ENCODE results near the gene CAB39.

The CAB39 gene

DNA sequence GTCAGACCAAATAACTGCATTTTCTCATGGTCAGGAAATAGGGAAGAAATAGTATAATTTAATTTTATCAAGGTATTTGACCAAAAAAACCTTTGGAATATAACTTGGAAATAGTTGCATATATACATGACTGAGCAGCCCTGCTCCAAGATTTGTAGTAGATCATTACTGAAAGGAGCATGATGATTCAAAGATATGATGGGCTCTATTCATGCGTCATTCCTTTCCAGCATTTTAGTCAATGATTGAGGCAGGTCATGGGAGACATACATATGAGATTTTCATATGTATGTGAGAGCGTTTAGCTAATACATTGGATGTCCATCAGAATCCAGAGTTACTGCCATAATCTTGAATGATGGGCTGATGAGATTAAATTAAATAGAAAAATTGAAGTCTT, 74.5 kb downstream of the CAB39 start:
- DNase-seq: no peak

GRCh38 chr2:230788554-230789175, 76.0 kb downstream of the CAB39 start:
- DNase-seq: no peak

DNA sequence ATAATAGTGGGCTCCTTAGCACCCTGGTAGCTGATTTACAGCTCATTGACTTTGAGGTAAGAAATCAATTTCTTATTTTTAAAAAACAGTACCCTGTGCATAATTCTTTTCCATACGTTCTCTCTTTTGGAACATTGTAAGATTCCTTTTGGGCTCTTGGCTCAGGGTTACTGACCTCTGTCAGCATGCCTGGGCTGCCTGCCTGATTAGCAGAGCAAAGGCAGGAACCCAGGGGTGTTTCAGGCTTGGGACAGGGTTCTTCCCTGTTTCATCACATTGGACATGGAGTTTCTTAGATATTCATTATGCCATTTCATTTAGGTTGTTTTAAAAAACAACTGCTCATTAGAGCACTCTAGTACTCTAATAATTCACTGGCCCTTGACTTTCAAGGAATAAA, 78.3 kb downstream of the CAB39 start:
- no peak for DNase-seq

DNA sequence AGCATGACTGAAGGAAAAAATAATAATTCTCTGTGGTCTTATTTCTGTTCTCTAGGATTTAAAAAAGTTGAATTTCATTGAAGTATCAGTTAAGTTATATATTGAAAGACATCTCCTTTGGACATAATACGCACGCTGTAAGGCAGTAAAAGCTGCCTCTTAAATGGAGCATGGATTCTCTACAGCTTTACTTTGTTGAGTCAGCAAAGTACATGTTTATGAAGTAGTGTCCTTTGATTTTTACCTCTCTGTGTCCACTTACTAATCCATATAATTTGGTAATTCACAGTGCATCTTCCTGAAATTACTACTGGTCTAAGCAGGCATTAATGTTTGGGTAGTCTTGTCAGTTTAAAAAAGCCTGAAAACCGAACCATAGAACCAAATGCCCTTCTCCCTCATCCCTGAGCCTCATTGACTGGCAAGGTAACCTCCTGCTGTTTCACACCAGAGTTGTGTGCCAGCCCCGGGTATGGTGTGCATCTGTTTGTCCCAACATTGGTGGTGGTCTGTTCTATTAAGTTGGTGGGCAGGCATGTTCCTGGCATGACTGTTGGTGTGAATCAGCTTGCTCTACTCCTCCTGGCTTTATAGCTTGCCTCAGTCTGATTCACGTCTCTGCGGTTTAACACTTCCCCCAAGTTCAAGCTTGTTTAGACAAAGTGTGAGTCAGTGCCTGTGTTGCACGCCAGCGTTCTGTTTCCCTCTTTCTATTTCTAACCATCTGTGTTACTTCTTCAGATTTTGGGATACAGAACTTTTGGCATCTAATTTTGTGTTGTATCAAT, 81.1 kb downstream of the CAB39 start:
- peak; percentile 16 to 31 (median 28) for DNase-seq

- no peak for DNase-seq
Observed at GRCh38 chr2:230794497-230794896, 81.9 kb downstream of the CAB39 start.

GRCh38 chr2:230795856-230796255, 83.2 kb downstream of the CAB39 start:
- DNase-seq: no peak

GRCh38 chr2:230796280-230796862, 83.7 kb downstream of the CAB39 start:
- DNase-seq: no peak

DNA sequence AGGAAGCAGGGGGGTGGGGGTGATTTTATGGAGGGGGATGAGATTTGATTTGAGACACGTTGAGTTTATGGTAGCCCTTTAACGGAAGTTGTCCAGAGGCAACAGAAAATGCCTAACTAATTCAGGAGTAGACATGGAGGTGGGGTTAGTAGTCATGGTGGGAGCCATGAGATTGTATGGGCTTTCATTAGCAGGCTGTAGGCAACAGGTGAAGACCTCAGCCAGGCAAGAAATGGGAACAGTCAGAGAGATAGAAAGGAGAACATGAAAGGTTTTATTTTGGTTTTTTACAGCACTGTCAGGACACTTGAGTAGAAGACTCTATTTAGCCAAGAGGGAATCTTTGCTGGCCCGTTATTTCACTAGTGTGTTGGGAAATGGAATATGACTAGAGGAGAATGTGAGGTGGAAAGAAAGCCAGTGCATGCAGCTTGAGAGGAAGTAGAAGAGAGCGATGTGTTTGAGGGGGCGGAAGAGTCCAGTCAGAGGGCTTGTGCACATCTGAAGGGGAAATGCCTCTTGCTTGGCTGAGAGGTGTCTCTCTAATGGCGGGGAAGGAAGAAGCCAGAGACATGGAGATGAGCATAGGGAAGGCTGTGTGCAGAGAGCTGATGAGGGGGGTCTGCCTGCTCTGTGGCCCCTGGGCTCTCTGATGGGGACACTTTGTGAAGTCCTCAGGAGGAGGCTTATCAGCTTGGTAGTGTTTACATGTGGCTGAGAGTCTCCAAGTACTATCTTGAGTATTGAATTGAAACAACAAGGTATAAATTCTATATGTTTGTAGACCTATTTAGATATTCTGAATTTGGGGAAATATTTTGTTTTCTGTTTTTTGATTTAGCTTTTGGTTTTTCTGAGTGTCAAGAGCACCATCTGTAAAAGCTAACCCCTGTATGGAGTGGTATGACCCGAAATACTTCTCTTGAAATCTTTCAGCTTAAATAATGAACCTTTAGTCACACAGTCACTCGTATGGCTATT, 85.2 kb downstream of the CAB39 start:
- no peak for DNase-seq

DNA sequence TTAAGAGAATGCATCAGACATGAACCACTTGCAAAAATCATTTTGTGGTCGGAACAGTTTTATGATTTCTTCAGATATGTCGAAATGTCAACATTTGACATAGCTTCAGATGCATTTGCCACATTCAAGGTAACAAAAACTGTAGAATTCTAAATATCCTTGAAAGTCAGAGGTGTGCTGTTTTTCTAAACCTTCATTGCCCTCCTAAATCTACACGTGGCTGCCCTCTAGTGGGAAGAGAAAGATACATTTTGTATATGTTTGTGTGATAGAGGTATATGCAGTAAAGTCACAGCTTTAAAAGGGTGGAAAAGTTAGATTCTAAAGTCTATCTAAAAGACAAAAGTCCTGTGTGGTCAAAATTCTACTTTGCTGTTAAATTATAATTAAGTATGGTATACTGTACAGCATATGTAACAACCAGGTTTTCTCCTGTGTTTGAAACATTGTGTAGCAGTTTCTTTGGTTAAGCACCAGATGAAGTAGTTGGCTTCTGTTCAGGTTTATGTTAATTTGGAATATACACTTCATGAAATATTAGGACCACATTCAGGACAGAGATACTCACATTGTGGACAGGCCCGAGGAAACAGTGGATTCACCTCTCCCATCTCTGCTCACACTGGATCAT, 86.2 kb downstream of the CAB39 start:
- peak in 1 of 4 experiments; percentile 29 for DNase-seq

DNA sequence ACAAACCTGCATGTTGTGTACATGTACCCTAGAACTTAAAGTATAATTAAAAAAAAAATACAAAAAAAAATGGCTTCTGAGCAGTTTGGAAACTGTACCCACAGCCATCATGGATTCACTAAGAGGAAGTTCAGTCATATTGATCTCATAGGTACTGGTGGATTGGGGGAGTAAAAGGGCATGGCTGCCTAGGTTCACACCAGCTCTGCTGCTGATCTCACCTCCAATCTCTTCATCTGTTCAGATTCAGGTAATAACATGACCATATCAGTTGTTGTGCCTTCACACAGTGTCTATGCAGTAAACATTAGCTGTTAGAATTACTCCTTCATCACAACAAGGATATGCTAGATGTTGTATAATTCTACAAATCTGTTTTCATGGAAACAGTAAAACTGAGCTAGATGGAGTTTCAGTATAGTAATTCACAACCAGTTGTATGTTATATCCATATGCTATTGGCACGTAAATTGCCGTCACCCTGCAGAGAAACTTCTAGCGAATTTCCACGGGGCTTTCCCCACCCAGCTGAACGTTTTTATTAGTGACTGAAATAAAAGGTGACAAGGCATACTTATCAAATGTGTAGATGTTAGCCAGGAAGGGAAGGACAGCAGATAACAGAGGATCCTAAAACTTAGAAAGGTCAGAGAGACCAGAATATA, 92.8 kb downstream of the CAB39 start:
- no peak for DNase-seq

- no peak for DNase-seq
Observed at GRCh38 chr2:230807729-230808128, 95.1 kb downstream of the CAB39 start.

- no peak for DNase-seq
Observed at GRCh38 chr2:230809015-230809414, 96.4 kb downstream of the CAB39 start.

DNA sequence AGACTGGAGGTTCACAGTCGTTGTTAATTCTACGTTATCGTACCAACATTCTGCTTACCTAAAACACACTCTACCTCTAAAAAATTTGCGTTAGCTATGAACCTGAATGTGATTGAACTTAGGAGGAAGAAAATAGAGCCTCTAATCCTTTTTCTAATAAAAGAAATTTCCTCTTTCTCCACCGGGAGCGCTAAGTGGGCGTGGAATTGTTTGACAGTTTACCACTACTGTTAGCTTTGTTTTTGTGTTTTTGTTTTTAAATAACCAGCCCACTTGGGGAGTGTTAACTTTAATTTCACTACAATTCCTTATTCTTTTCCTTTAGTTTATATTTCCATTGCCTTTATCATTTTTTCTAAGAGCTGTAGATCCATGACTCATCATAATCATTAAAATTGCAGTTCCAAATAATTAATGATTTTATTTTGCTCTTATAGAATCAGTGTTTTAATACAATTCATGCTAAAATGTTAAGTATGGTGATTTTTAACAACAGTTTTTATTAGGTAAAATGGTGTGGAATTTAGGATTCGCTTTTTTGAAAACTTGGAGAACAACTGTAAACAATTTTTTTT, 97.1 kb downstream of the CAB39 start:
- DNase-seq: no peak

DNA sequence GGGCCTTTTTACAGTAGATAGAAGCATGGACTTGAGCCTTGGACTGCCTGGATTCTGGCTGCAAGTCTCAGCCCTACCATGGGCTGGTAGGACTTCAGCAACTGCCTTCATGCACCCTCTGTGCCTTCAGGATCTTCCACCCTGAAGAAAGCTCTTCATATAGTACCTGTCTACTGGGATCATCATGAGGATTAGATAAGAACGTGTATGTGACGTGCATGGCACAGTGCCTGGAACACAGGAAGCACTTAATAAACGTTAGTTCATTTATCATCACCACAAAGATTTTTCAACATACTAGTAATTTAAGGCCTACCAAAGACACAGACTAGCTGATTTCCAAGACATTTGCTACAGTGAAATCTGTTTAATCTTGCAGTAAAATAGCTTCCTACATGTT, 98.9 kb downstream of the CAB39 start:
- DNase-seq: no peak

DNA sequence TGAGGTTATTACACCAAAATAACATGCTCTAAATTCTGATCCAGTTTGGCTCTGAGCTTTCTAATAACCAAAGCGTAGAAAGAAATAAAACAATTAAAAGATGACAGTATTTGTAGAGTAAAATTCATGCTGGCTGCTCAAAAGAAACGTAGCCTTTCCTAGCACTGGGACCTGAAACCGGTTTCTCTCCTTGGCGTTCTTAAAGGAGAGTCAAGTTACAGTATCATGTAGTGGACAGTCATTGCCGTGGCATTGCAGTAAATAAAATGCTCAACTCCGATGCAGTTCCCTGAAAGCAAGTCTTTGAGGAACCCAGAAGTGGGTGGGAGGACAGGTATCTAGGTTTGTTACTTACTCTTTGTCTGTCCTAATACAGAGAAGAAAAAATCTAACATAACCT, 99.4 kb downstream of the CAB39 start:
- no peak for DNase-seq

GRCh38 chr2:230814616-230815015, 102.0 kb downstream of the CAB39 start:
- DNase-seq: no peak

GRCh38 chr2:230815088-230815487, 102.4 kb downstream of the CAB39 start:
- no peak for DNase-seq

- no peak for DNase-seq
Observed at GRCh38 chr2:230816735-230817134, 104.1 kb downstream of the CAB39 start.

GRCh38 chr2:230819433-230819832, 106.8 kb downstream of the CAB39 start:
- no peak for DNase-seq

- no peak for DNase-seq
Observed at GRCh38 chr2:230821261-230821990, 108.8 kb downstream of the CAB39 start.

GRCh38 chr2:230821991-230822520, 109.4 kb downstream of the CAB39 start:
- DNase-seq: no peak

Measured in activated CD4-positive, CD25-positive, alpha-beta regulatory T cell (primary cell).